B cell (primary cell): ENCODE data around the gene NUP214. TPM values are rescaled to one million over a fixed set of nuclear protein-coding genes. Genes with fewer than 3 reads are reported as not detected.

Experiments used
- ATAC-seq: fragments of 200-7000 bp; cut with Tn5 transposase; one replicate; pipeline ENCODE4 v1.10.0; 2021; ENCODE audit warnings: low read depth, mild to moderate bottlenecking, moderate number of reproducible peaks, moderate library complexity
- CTCF ChIA-PET: fragments of 350-600 bp; sonication (Branson Sonifier 250); formaldehyde crosslinking; loops from one replicate; lab custom pipeline; 2021; ENCODE audit warnings: antibody characterized with exemption, inconsistent platforms; lab: Charles Lee
- POLR2A ChIA-PET: fragments of 350-600 bp; sonication (Branson Sonifier 250); formaldehyde crosslinking; loops from one replicate; lab custom pipeline; 2021; ENCODE audit warnings: antibody characterized with exemption; lab: Charles Lee
- DNase-seq: peaks from one replicate; pipeline ENCODE4 v3.0.0; 2013
- H2AFZ ChIP-seq: 2 replicates; pipeline ENCODE4 v1.6.1; 2012; ENCODE audit warnings: mild to moderate bottlenecking, low read depth, low read length; ENCODE audit not compliant: insufficient read depth, poor library complexity, severe bottlenecking
- H3K27ac ChIP-seq, 2 donors: 1 replicate in 1 of 2; 2 replicates in 1 of 2; pipeline ENCODE4 v1.5.1; 2012 to 2013; ENCODE audit warnings: low read length in 2 of 2, mild to moderate bottlenecking in 2 of 2, moderate library complexity in 1 of 2
- H3K27me3 ChIP-seq, 4 experiments: fragments of 200-600 bp in 1 of 4; sonication (generic) in 1 of 4; replicated peaks in 1 of 4; 1 replicate in 2 of 4; 2 replicates in 2 of 4; pipeline versions ENCODE4 v1.6.1 to v1.7.0; 2013 to 2016; ENCODE audit warnings: low read length in 3 of 4, mild to moderate bottlenecking in 2 of 4, mixed read lengths in 1 of 4, moderate library complexity in 1 of 4; ENCODE audit not compliant: insufficient read depth in 4 of 4, control insufficient read depth in 3 of 4; ENCODE audit errors: control extremely low read depth in 1 of 4
- H3K36me3 ChIP-seq, 2 experiments: replicated peaks in 1 of 2; 1 replicate in 1 of 2; 2 replicates in 1 of 2; pipeline versions ENCODE4 v1.6.1 to v1.7.1; 2013; ENCODE audit warnings: low read length in 1 of 2; ENCODE audit not compliant: insufficient read depth in 2 of 2, control insufficient read depth in 1 of 2; ENCODE audit errors: control extremely low read depth in 1 of 2, extremely low read depth in 1 of 2
- H3K4me1 ChIP-seq, 2 donors: fragments of 200-600 bp in 1 of 2; sonication (generic) in 1 of 2; 1 replicate in 1 of 2; 2 replicates in 1 of 2; pipeline versions ENCODE4 v1.5.1 to v1.6.1; 2013 to 2017; ENCODE audit warnings: low read length in 2 of 2; ENCODE audit not compliant: control insufficient read depth in 2 of 2, insufficient read depth in 2 of 2
- H3K4me2 ChIP-seq: replicated peaks from 2 replicates; pipeline ENCODE3; 2012; ENCODE audit warnings: mild to moderate bottlenecking, low read depth, low read length; ENCODE audit not compliant: poor library complexity, severe bottlenecking
- H3K4me3 ChIP-seq, 5 experiments: fragments of 200-600 bp in 1 of 5; sonication (generic) in 1 of 5; 1 replicate in 3 of 5; 2 replicates in 2 of 5; pipeline versions ENCODE4 v1.5.1 to v1.7.0; 2011 to 2016; ENCODE audit warnings: low read length in 4 of 5, mild to moderate bottlenecking in 4 of 5, low read depth in 2 of 5, control low read depth in 1 of 5, moderate library complexity in 1 of 5; ENCODE audit not compliant: insufficient read depth in 1 of 5; ENCODE audit errors: control extremely low read depth in 1 of 5, extremely low read depth in 1 of 5
- H3K79me2 ChIP-seq: fragments of 200-600 bp; sonication (generic); one replicate; pipeline ENCODE4 v1.6.0; 2016; ENCODE audit warnings: low read length; ENCODE audit not compliant: control insufficient read depth, insufficient read depth
- H3K9ac ChIP-seq: fragments of 200-600 bp; sonication (generic); 2 replicates; pipeline ENCODE4 v1.6.1; 2017; ENCODE audit warnings: mild to moderate bottlenecking, low read length, moderate library complexity
- H3K9me3 ChIP-seq, 3 donors: one replicate each; pipeline versions ENCODE4 v1.6.1 to v1.7.1; 2013; ENCODE audit warnings: low read length in 2 of 3; ENCODE audit not compliant: control insufficient read depth in 2 of 3, insufficient read depth in 1 of 3; ENCODE audit errors: control extremely low read depth in 1 of 3
- H4K20me1 ChIP-seq: 2 replicates; pipeline ENCODE4 v1.6.0; 2012; ENCODE audit warnings: mild to moderate bottlenecking, low read length; ENCODE audit not compliant: insufficient read depth, control insufficient read depth, poor library complexity, severe bottlenecking
- H3K27ac Mint-ChIP-seq: one replicate; pipeline ENCODE4 v1.8.0; 2021; ENCODE audit warnings: mixed read lengths
- H3K27me3 Mint-ChIP-seq: one replicate; pipeline ENCODE4 v1.8.0; 2021; ENCODE audit warnings: mixed read lengths
- H3K4me1 Mint-ChIP-seq: one replicate; pipeline ENCODE4 v1.8.0; 2021; ENCODE audit warnings: mixed read lengths
- H3K4me3 Mint-ChIP-seq: one replicate; pipeline ENCODE4 v1.8.0; 2021; ENCODE audit warnings: mixed read lengths
- H3K9me3 Mint-ChIP-seq: one replicate; pipeline ENCODE4 v1.8.0; 2022; ENCODE audit warnings: mixed read lengths; ENCODE audit not compliant: insufficient read depth
- CTCF ChIP-seq: fragments of 200-600 bp; IDR thresholded peaks from one replicate; pipeline ENCODE4 v1.8.0; 2022; ENCODE audit warnings: antibody characterized with exemption, mild to moderate bottlenecking
- EZH2 ChIP-seq: IDR thresholded peaks from 2 replicates; pipeline ENCODE4 v1.6.1; 2012; ENCODE audit warnings: borderline replicate concordance, low read depth, mild to moderate bottlenecking, moderate library complexity, low read length; ENCODE audit not compliant: insufficient read depth, poor library complexity, severe bottlenecking
- WGBS: methylation state at CpG from one replicate; pipeline ENCODE4 v1.1.5; 2013; ENCODE audit warnings: missing lambda C conversion rate; ENCODE audit not compliant: insufficient coverage; 5-methylcytosine and 5-hydroxymethylcytosine counted together
- intact Hi-C: fragments of 100-400 bp; cut with micrococcal nuclease; formaldehyde crosslinking; loops from one replicate; pipeline ENCODE4 v1.10.0; 2022
- polyA plus RNA-seq: library from polyadenylated mRNA; depleted of rRNA; stranded (reverse); fragments of >200 nt; gene quantifications from 2 replicates; pipeline ENCODE4 v1.2.3, GENCODE V29; 2012
- total RNA-seq, 2 donors: library from RNA; stranded (reverse); fragments of 120-200 nt in 1 of 2; gene quantifications; 1 replicate in 1 of 2; 2 replicates in 1 of 2; pipeline versions ENCODE4 v1.2.3 to v1.2.4, GENCODE V29; 2013 to 2022

NUP214 gene
- total and polyA plus RNA-seq, 2 donors (not counting 1 experiment from before 2014, with no cell fraction given): 19.0 to 94.6 TPM

- H3K79me2 ChIP-seq: no peaks in the 10 kb centered on the region
- intact Hi-C loops: no loop called here
- H4K20me1 ChIP-seq: no peaks in the 10 kb centered on the region
- ChIA-PET POLR2A (no interaction called here), CTCF (interaction anchor here (0.6 to 1.9 kb wide), 3 partner anchors 17 to 91 kb away, joined by 3 to 6 read pairs (median 3); no protein-coding TSS in a partner anchor)
- TF ChIP-seq EZH2 (no peak), CTCF (no peak)
- Mint-ChIP-seq H3K9me3 (no peaks in the 10 kb centered on the region), H3K4me3 (no peak overlapping the region), H3K4me1 (peaks cover 12% of the 10 kb centered on the region), H3K27ac (no peak overlapping the region), H3K27me3 (peaks cover 31% of the 10 kb centered on the region)
- no peak overlapping the region for H2AFZ ChIP-seq
- ATAC-seq (no peak), DNase-seq (no peak)
- H3K27me3 ChIP-seq: peaks cover 0 to 41% (median 16%) of the 10 kb centered on the region in 4 experiments
- peaks cover 5 to 11% of the 10 kb centered on the region in 2 donors for H3K4me1 ChIP-seq
- H3K4me2 ChIP-seq: no peak overlapping the region
- no peaks in the 10 kb centered on the region for H3K36me3 ChIP-seq
- no peak overlapping the region for H3K27ac ChIP-seq
- no peaks in the 10 kb centered on the region for H3K9me3 ChIP-seq
- no peak overlapping the region for H3K9ac ChIP-seq
- WGBS: 76% methylated on average over 13 of the region's 13 CpGs
- H3K4me3 ChIP-seq: no peak overlapping the region
These were observed 26.8 kb upstream of the NUP214 start for GRCh38 chr9:131098391-131099101.

- no peak overlapping the region for H3K9ac ChIP-seq
- H3K27ac Mint-ChIP-seq: no peak overlapping the region
- peak overlapping the region; percentile 16 for H3K4me3 Mint-ChIP-seq
These were observed 26.2 kb upstream of the NUP214 start for GRCh38 chr9:131099102-131099606.

More at GRCh38 chr9:131099102-131099606, 26.2 kb upstream of the NUP214 start:
- Histone ChIP-seq H3K27ac (no peak overlapping the region), H3K36me3 (no peaks in the 10 kb centered on the region), H3K9me3 (no peaks in the 10 kb centered on the region), H3K4me3 (no peak overlapping the region), H3K27me3 (peaks cover 0 to 38% (median 16%) of the 10 kb centered on the region in 4 experiments), H3K4me1 (peaks cover 5 to 11% of the 10 kb centered on the region in 2 donors), H3K79me2 (no peaks in the 10 kb centered on the region), H2AFZ (no peak overlapping the region), H4K20me1 (no peaks in the 10 kb centered on the region), H3K4me2 (no peak overlapping the region)
- CTCF ChIA-PET: interaction anchor here (0.6 to 1.9 kb wide), 3 partner anchors 42 to 1901 kb away, joined by 3 to 6 read pairs (median 3); no protein-coding TSS in a partner anchor
- no peak for ATAC-seq
- intact Hi-C loops: no loop called here
- WGBS: 87% methylated on average over 8 of the region's 8 CpGs
- TF ChIP-seq CTCF (no peak), EZH2 (no peak)
- Mint-ChIP-seq H3K4me1 (peaks cover 12% of the 10 kb centered on the region), H3K27me3 (peaks cover 28% of the 10 kb centered on the region), H3K9me3 (no peaks in the 10 kb centered on the region)
- no peak for DNase-seq
- POLR2A ChIA-PET: no interaction called here
